ENCODE results near the gene HRH3.

HRH3 gene

GRCh38 chr20:62243906-62244515 lies 23.9 kb upstream of the HRH3 start:
- DNase-seq, result no peak

DNA sequence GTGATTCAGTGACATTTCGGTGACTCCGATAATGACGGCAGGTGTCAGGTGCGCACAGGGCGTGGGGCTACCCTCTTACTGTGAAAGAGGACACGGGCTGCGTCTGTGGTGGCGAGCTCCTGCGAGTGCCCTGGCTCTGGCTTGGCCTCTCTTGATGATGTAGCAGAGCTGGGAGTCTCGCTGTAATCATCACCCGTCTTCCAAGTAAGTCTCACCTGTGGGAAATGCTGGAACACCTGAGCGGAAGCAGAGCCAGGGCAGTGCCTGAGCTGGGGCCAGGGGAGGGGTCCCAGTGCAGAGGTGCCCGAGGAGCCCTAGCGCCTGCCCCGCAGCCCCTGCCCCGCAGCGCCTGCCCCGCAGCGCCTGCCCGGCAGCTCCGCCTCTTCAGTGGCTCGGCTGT lies 23.0 kb upstream of the HRH3 start:
- DNase-seq, result no peak

DNA sequence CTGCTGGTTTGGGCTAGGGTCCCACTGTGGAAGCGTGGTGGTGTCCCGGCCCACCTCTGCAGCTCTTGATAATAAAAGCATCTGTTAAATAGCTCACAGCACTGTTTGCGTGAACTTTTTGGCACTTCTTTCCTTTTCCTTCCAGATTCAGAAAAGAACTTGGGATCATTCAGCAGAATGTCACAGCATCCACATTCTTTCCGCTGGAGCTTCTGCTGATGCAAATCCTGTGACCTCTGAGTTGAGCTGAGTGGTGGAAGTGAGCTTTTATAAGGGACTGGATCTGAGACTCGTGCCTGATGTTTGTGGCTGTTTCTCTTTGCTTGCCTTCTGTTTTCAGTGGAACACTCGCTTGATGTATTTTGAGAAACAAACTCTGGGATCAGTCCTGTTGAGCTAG lies 22.1 kb upstream of the HRH3 start:
- no peak for DNase-seq

DNA sequence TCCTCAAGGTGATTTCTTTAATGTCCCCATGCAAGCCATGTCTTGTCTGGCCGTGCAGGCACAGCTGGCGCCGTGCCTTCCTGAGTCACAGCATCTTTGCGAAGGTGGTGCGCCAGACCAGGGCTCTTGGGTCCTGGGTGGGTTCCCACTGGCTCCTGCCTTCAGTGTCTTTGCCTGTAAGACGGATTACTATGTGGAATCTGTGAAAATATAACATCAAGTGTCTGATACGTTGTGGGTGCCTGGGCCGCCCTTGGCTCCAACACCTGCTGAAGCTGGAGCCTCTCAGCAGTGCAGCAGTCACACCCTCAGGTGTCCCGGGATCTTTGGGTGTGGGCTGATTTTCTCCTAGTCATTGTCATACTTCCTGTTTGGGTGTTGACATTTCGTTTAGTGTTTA lies 21.4 kb upstream of the HRH3 start:
- DNase-seq, result no peak

DNA sequence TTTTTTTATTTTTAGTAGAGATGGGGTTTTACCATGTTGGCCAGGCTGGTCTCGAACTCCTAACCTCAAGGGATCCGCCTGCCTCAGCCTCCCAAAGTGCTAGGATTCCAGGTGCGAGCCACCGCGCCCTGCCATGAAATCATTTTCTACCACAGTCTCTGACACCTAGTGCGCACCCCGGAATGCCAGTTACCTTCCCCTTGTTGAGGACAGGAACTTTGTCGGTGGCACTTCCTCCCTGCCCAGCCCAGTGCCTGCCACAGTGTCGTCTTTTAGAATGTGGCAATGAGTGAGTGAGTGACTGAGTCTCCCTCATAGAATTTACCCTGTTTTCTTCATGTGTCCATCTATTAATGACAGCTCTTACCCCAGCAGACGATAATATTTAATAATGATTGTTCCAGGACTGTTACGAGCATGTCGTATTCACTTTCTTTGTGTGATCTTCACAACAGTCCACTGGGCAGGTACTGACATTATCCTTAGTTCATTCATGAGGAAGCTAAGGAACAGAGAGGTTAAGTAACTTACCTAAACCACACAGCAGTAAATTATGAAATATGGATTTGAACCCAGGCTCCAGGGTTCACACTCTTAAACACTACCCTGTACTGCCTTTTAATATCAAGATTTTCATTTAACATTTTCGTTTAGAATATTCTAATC lies 20.1 kb upstream of the HRH3 start:
- no peak for DNase-seq

- no peak for DNase-seq
Observed at GRCh38 chr20:62239278-62239879, 19.3 kb upstream of the HRH3 start.

GRCh38 chr20:62238569-62239277 lies 18.6 kb upstream of the HRH3 start:
- no peak for DNase-seq

- DNase-seq, result peak; percentile 98
Observed at GRCh38 chr20:62237801-62238568, 17.9 kb upstream of the HRH3 start, which contains the start of gene OSBPL2. TSS of gene OSBPL2 (plus strand) at chr20:62238521. CDS start at chr20:62256185, 17,664 bp downstream.

- no peak for DNase-seq
Observed at GRCh38 chr20:62237514-62237800, 17.4 kb upstream of the HRH3 start.

- no peak for DNase-seq
Observed at GRCh38 chr20:62236766-62237513, 16.9 kb upstream of the HRH3 start.

DNA sequence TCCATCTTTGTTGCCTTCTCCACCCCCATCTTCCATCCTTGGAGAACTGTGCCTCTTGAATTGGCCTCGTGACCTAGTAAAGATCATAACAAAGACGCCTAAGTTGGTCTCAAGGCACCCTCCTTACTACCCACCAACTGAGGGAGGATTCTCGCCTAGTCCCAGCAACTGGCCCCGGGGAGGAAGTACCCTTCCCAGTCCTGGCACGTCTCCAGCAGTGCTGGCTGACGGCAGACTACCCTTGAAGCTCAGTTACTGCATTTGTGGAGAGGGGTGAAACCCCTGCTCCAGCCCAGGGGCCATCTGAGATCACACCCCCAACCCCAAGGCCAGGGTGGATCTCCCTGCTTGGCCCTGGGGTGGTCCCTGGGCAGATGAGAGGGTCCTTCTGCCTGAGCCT lies 16.1 kb upstream of the HRH3 start:
- no peak for DNase-seq

- DNase-seq, result no peak
Observed at GRCh38 chr20:62235777-62236157, 15.7 kb upstream of the HRH3 start.

DNA sequence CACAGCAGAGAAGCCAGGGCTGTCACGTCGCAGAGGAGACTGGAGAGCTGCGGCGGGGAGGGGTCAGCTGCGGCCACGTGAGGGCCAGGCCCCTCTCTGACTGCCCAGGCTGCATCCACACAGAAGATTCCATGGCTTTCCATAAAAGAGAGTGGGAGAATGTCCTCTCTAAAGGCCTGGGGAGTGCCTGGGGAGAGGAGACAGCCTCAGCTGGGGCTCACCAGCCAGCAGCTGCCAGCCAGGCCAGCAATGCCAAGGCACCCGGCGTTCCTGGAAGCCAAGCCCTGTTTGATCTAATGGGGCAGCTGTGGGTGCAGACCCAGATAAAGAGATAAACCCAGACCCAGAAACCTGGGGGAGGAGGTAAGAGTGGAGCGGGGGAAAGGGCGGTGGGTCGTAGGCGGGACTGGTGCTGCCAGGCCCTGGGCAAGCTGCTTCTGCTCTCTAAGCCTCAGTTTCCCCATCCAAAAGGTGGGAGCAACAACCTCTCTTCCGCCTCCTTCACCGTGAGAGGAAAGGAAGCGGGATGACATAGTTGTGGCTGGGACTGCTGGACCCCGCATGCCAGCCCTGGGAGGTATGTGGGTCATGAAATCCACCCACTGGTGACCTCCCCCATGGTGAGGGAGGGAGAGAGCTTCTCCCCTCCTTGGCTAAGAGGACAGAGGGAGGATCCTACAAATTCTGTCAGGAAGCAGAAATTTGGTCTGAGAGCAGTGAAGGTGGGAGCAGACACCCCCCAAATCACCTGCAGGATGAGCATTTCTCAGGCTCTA lies 15.1 kb upstream of the HRH3 start:
- no peak for DNase-seq

DNA sequence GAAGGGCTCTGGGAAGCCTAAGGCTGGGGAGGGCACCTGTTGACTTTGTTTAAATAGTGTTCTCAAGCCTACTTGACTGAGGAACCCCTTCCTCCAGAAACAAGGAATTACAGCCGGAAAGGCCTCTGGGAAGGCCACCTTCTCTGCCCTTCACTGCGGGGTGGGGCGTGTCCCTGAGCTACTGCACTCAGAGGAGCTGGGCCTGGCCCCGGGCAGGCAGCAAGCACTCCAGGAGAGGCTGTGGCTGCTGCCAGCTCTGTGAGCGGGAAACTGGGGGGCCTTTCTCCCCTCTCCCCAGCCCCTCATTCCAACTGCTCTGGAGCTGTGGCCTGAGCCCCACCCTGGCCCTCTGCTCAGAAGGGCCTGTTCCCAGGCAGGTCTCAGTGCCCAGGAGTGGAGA lies 14.3 kb upstream of the HRH3 start:
- DNase-seq, result no peak

DNA sequence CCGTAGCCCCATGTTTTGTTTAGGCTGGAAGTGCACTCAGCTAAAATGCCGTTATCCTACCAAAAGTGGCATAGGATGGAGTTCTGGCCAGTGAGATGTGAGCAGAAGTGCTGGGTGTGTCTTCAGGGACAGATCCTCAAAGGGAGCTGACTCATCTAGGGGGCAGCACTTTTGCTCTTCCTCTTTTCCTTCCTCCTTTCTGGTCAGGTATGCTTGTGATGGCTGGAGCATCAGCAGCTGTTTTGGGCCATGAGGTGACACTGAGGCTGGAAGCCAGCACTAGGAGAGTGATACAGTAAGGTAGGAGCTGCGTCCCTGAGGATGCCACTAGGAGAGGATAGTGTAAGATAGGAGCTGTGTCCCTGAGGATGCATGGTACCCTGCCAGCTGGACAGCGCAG lies 13.6 kb upstream of the HRH3 start:
- no peak for DNase-seq

- no peak for DNase-seq
Observed at GRCh38 chr20:62232770-62233645, 12.9 kb upstream of the HRH3 start.

GRCh38 chr20:62232194-62232593 lies 12.1 kb upstream of the HRH3 start:
- DNase-seq, result no peak

DNA sequence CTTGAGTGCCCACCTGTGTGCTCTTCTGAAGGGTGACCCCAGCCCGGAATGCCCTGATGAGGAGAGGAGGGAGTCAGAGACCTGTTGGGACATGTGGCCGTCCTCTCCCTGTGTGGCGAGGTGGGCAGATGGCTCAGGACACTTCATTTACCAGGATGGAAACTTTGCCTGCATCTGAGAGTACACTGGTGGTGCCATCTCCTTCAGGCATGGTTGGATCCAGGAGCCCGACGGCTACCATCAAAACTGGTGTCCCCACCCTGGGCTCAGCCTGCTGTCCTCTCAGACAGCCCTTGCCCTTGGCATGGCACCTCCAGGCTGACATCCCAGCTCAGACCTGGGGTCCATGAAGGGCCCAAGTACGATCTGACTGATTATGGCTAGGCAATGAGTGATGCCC lies 11.2 kb upstream of the HRH3 start:
- no peak for DNase-seq

DNA sequence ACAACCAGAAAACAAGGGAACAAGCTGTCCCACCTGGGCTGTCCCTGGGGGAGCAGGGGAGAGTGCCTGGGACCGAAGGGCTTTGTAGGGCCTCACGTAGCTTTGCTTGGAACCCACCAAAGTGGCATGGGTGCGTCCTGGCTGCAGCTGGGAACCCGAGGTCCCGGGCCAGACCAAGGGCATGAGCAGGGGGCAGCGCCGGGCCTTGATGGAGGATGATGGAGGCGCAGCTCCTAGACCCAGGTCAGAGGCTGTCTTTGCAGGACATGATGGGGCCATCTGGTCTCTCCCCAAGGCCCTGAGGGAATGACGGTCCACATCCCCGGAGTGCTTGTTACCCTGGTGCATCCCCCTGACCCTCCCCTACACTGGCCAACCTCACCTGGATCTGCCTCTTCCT lies 10.6 kb upstream of the HRH3 start:
- DNase-seq, result no peak

DNA sequence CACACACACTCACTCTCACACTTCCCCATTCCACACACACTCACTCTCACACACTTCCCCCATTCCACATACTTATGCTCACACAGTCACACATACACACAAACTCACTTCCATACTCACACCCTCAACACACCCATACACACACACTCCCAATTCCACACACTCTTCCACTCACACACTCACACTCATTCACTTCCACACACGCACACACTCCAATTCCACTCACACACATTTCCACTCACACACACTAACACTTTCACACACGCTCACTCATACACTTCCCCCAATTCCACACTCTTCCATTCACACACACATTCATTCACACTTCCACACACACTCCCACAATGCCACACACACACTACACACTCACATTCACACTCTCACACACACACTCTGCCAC lies 10.2 kb upstream of the HRH3 start:
- DNase-seq, result no peak

DNA sequence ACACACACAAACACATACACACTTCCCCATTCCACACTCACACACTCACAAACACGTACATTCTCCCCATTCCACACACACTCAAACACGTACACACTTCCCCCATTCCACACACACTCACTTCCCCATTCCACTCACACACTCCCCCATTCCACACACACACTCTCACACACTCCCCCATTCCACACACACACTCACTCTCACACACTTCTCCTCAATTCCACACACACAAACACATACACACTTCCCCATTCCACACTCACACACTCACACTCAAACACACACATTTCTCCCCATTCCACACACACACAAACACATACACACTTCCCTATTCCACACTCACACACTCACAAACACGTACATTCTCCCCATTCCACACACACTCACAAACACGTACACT lies 9.6 kb upstream of the HRH3 start:
- DNase-seq, result no peak
